ENCODE results near the gene FXYD6. TPM values are rescaled to one million over a fixed set of nuclear protein-coding genes. Genes with fewer than 3 reads are reported as not detected.

FXYD6 gene
- total and polyA plus RNA-seq, 2 of the 8 experiments (the other 6 are each of a cell fraction or from before 2014, with no cell fraction given): 44.6 to 117 TPM

GRCh38 chr11:117924631-117925170 is 48.2 kb upstream of the FXYD6 start:
- H4K91ac ChIP-seq (replicated peaks; ENCODE audit: insufficient read length, low read length): no peak overlapping the region
- no peak overlapping the region for H2BK120ac ChIP-seq (replicated peaks; ENCODE audit: low read depth, low read length)
- H3K79me1 ChIP-seq (ENCODE audit: low read depth, low read length): no peaks in the 10 kb centered on the region
- peaks cover 0 to 8% (median 4%) of the 10 kb centered on the region in 4 experiments; a peak in 6 of 7 replicates for H3K4me1 ChIP-seq (replicated peaks in 1 of 4; ENCODE audit: control insufficient read depth in 3 of 4, insufficient read depth in 4 of 4, low read length in 3 of 4)
- no peak overlapping the region for H2BK20ac ChIP-seq (ENCODE audit: low read length)
- no peak overlapping the region for H2AK5ac ChIP-seq (ENCODE audit: low read depth, low read length)
- H3K4ac ChIP-seq (replicated peaks; ENCODE audit: insufficient read length, low read depth, low read length): no peak overlapping the region
- H3K36me3 ChIP-seq (ENCODE audit: control insufficient read depth in 2 of 4, insufficient read depth in 4 of 4, low read length in 3 of 4): no peaks in the 10 kb centered on the region
- H2BK12ac ChIP-seq (ENCODE audit: low read depth, low read length): no peak overlapping the region
- H3K23me2 ChIP-seq (ENCODE audit: low read depth, low read length): no peaks in the 10 kb centered on the region
- H3K79me2 ChIP-seq (ENCODE audit: control insufficient read depth in 1 of 2, insufficient read depth in 2 of 2, low read length in 2 of 2): no peaks in the 10 kb centered on the region
- 88% methylated on average over 9 of the region's 11 CpGs; no CpG with 5 or more reads in 1 of the 2 experiments for WGBS, 2 experiments (ENCODE audit: extremely low coverage in 1 of 2, insufficient coverage in 1 of 2, insufficient read length in 1 of 2, insufficient replicate concordance in 2 of 2, low coverage in 1 of 2, low lambda C conversion rate in 2 of 2, missing lambda C conversion rate in 1 of 2)
- H3K9ac ChIP-seq (replicated peaks in 1 of 4; ENCODE audit: extremely low read depth in 1 of 4, low read depth in 3 of 4, low read length in 3 of 4): no peak overlapping the region
- no peak overlapping the region for H3K14ac ChIP-seq (ENCODE audit: insufficient read length)
- H3K27ac ChIP-seq (ENCODE audit: low read depth, low read length): no peak overlapping the region
- H3K56ac ChIP-seq (replicated peaks; ENCODE audit: insufficient read length, low read depth, low read length): no peak overlapping the region
- DNase-seq (ENCODE audit: low read depth in 1 of 2, low spot score in 2 of 2) (no peak), FAIRE-seq (no peak)
- H4K8ac ChIP-seq (ENCODE audit: extremely low read depth, insufficient read depth, low read length): no peak overlapping the region; the same call in 1 of the 2 replicates
- ChIA-PET CTCF (ENCODE audit: partially characterized antibody) (interaction anchor here (1.0 to 14.8 kb wide), 12 partner anchors 8 to 117 kb away, joined by 3 to 143 read pairs (median 3); no protein-coding TSS in a partner anchor), POLR2A (ENCODE audit: partially characterized antibody) (interaction anchor here (0.6 to 1.0 kb wide), 2 partner anchors 8 to 284 kb away, joined by 3 read pairs; no protein-coding TSS in a partner anchor)
- H4K20me1 ChIP-seq (replicated peaks in 1 of 2; ENCODE audit: control insufficient read depth in 1 of 2, insufficient read depth in 2 of 2, low read length in 2 of 2): no peaks in the 10 kb centered on the region
- no peak overlapping the region for H3K4me2 ChIP-seq (ENCODE audit: insufficient read depth in 1 of 2, low read depth in 2 of 2, low read length in 2 of 2)
- H3K23ac ChIP-seq (ENCODE audit: insufficient read length): no peak overlapping the region
- no peaks in the 10 kb centered on the region for H3K9me3 ChIP-seq (ENCODE audit: insufficient read depth in 2 of 2, low read depth in 1 of 2, low read length in 1 of 2)
- H2AFZ ChIP-seq (ENCODE audit: low read length): no peak overlapping the region
- H3K4me3 ChIP-seq (ENCODE audit: extremely low read depth in 1 of 4, insufficient read depth in 2 of 4, low read depth in 3 of 4, low read length in 4 of 4): no peak overlapping the region
- H2BK15ac ChIP-seq (ENCODE audit: low read length): no peak overlapping the region
- no peaks in the 10 kb centered on the region; a peak in 1 of 7 replicates for H3K27me3 ChIP-seq (replicated peaks in 1 of 4; ENCODE audit: control insufficient read depth in 3 of 4, extremely low read depth in 1 of 4, insufficient read depth in 3 of 4, low read length in 3 of 4)
- H4K5ac ChIP-seq (ENCODE audit: insufficient read length, low read depth, low read length): no peak overlapping the region
- no peak overlapping the region for H3K18ac ChIP-seq (ENCODE audit: extremely low read depth, low read length)
- H2BK5ac ChIP-seq (ENCODE audit: low read depth, low read length): no peak overlapping the region
- TF ChIP-seq USF2 (IDR thresholded peaks at IDR 0.05; ENCODE audit: low read length) (no peak), CTCF (IDR thresholded peaks at IDR 0.05; ENCODE audit: control extremely low read depth in 1 of 3, insufficient read depth in 1 of 3, low read depth in 1 of 3, low read length in 3 of 3) (no peak), TCF12 (IDR thresholded peaks at IDR 0.05; ENCODE audit: low read depth, low read length) (no peak), ASH2L (IDR thresholded peaks at IDR 0.05; ENCODE audit: low read length) (no peak), SRF (IDR thresholded peaks at IDR 0.05; ENCODE audit: low read depth, low read length) (no peak), KDM4A (IDR thresholded peaks at IDR 0.05; ENCODE audit: low read depth, low read length, severe bottlenecking) (no peak), BACH1 (IDR thresholded peaks at IDR 0.05; ENCODE audit: low read length) (no peak), SIN3A (conservative IDR thresholded peaks at IDR 0.05 in 1 of 2, IDR thresholded peaks at IDR 0.05 in 1 of 2; ENCODE audit: low read depth in 1 of 2, low read length in 2 of 2) (no peak), GABPA (IDR thresholded peaks at IDR 0.05; ENCODE audit: borderline replicate concordance, insufficient read depth, low read length) (no peak)
